Testis (tissue), 3 donors: ENCODE results near the gene VPS26B. TPM values are rescaled to one million over a fixed set of nuclear protein-coding genes. Genes with fewer than 3 reads are reported as not detected.

Experiments
- DNase-seq: peaks from one replicate; pipeline ENCODE4 v3.0.0-alpha.2; 2019
- H3K27ac ChIP-seq, 2 donors: fragments of 200-600 bp; sonication (generic); one replicate each; pipeline ENCODE4 v1.5.1; 2019
- H3K27me3 ChIP-seq: fragments of 200-600 bp; sonication (generic); one replicate; pipeline ENCODE4 v1.5.1; 2019
- H3K36me3 ChIP-seq: fragments of 200-600 bp; sonication (generic); one replicate; pipeline ENCODE4 v1.5.1; 2017; ENCODE audit warnings: low read depth; ENCODE audit errors: missing control alignments
- H3K4me1 ChIP-seq: fragments of 200-600 bp; sonication (generic); one replicate; pipeline ENCODE4 v1.5.1; 2019
- H3K4me3 ChIP-seq, 2 donors: fragments of 200-600 bp; sonication (generic); one replicate each; pipeline ENCODE4 v1.5.1; 2017 to 2019
- H3K9me3 ChIP-seq: fragments of 200-600 bp; sonication (generic); one replicate; pipeline ENCODE4 v1.5.1; 2017
- POLR2A ChIP-seq: fragments of 450-650 bp; IDR thresholded peaks from one replicate; pipeline ENCODE4 v1.6.1; 2017; ENCODE audit warnings: antibody characterized with exemption, mild to moderate bottlenecking, moderate library complexity
- WGBS, 2 donors: methylation state at CpG; one replicate each; pipeline ENCODE4 v1.1.5; 2018; 5-methylcytosine and 5-hydroxymethylcytosine counted together
- intact Hi-C: fragments of 100-400 bp; cut with DNase I; formaldehyde crosslinking; loops from one replicate; pipeline ENCODE4 v1.15.1; 2023; ENCODE audit warnings: low total_unique reads
- polyA plus RNA-seq: library from polyadenylated mRNA; stranded (reverse); fragments of 350-450 nt; fragmentation: Illumina TruSeq; extraction: RNeasy Lipid Tissue Mini Kit (QIAGEN cat#74804); gene quantifications from one replicate; pipeline ENCODE4 v1.2.3, GENCODE V29; 2014; ENCODE audit warnings: low read depth, low replicate concordance; ENCODE audit not compliant: insufficient read depth
- total RNA-seq, 2 donors: library from RNA; depleted of rRNA; stranded (reverse); fragments of >200 nt; gene quantifications; one replicate each; pipeline ENCODE4 v1.2.3, GENCODE V29; 2016
- TF ChIP-seq, protein P1 (sequence below), 3 experiments: fragments of 450-650 bp in 2 of 3; fragments of 200-600 bp in 1 of 3; sonication (generic) in 1 of 3; IDR thresholded peaks; one replicate each; pipeline ENCODE4 v1.5.1; 2016 to 2019; ENCODE audit warnings: antibody characterized with exemption in 3 of 3, mild to moderate bottlenecking in 2 of 3, moderate library complexity in 1 of 3

The VPS26B gene
- total and polyA plus RNA-seq, 3 donors from 2014 or later: 54.2 to 84.1 (median 74.0) TPM

DNA sequence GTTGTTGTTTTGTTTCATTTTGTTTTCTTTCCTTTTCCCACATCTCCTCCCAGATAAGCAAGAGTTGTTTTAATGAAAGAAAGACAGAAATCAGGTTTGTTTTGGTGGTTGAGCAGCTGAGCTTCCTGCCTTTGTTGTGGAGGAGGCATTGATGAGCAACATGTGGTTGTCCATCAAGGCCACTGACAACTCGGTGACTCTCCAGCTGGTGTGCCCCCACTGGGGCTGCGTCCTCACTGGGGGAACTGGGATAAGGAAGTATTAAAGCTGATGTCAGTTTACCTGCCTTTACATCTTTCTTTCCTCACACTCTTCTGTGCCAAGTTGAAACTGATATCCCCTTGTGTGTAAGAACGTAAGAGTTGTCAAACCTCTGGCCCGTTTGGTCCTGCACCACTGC, 5.9 kb downstream of the VPS26B start:
- 35 to 70% methylated on average over 4 of the region's 4 CpGs for WGBS, 2 donors
- no peaks in the 10 kb centered on the region for H3K36me3 ChIP-seq
- TF ChIP-seq, protein P1, sequence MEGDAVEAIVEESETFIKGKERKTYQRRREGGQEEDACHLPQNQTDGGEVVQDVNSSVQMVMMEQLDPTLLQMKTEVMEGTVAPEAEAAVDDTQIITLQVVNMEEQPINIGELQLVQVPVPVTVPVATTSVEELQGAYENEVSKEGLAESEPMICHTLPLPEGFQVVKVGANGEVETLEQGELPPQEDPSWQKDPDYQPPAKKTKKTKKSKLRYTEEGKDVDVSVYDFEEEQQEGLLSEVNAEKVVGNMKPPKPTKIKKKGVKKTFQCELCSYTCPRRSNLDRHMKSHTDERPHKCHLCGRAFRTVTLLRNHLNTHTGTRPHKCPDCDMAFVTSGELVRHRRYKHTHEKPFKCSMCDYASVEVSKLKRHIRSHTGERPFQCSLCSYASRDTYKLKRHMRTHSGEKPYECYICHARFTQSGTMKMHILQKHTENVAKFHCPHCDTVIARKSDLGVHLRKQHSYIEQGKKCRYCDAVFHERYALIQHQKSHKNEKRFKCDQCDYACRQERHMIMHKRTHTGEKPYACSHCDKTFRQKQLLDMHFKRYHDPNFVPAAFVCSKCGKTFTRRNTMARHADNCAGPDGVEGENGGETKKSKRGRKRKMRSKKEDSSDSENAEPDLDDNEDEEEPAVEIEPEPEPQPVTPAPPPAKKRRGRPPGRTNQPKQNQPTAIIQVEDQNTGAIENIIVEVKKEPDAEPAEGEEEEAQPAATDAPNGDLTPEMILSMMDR (IDR thresholded peaks at IDR 0.05): no peak
- no peak for TF ChIP-seq POLR2A
- intact Hi-C loops: no loop called here
- H3K4me3 ChIP-seq: no peak overlapping the region
- no peaks in the 10 kb centered on the region for H3K9me3 ChIP-seq
- peaks cover 36% of the 10 kb centered on the region for H3K4me1 ChIP-seq
- no peak for DNase-seq
- H3K27ac ChIP-seq: no peak overlapping the region
- no peaks in the 10 kb centered on the region for H3K27me3 ChIP-seq

DNA sequence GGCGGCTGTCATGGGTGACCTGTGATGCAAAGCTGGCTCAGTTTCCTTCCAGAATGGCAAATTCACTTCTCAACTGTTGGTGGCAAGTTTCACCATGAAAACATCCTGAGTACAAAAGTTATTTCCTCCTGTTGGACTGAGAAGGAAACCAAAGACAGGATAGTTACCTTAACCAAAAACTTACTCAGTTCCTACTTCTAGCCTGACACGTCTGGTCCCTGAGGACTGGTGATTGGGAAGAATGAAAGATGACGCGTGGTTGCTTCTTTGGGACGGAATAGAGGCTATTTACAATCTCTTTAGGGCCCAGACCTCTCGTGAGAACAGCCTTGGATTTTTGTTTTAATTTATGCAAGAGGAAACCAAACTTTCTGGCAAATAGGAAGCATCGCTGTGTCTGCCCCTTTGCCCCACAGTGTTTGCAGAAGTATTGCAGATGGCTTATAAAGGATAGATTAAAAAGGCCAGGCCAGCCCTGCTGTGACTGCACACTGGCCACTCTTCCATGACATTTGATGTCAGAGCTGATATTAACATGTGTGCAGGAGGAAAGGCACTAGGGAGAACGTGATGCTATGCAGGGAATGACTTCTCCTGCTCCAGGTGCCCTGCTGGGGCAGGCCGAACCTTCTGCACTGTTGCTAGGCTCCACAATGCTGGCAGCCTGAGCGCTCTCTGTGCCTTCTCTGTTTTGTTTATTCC, 7.6 kb downstream of the VPS26B start:
- H3K9me3 ChIP-seq: no peaks in the 10 kb centered on the region
- H3K36me3 ChIP-seq: no peaks in the 10 kb centered on the region
- no peak for DNase-seq
- TF ChIP-seq, protein P1 (IDR thresholded peaks at IDR 0.05): no peak
- no peak for TF ChIP-seq POLR2A
- H3K27ac ChIP-seq: no peak overlapping the region
- no peaks in the 10 kb centered on the region for H3K27me3 ChIP-seq
- 55 to 58% methylated on average over 10 of the region's 10 CpGs for WGBS, 2 donors
- intact Hi-C loops: no loop called here
- no peak overlapping the region for H3K4me3 ChIP-seq
- peaks cover 23% of the 10 kb centered on the region for H3K4me1 ChIP-seq

DNA sequence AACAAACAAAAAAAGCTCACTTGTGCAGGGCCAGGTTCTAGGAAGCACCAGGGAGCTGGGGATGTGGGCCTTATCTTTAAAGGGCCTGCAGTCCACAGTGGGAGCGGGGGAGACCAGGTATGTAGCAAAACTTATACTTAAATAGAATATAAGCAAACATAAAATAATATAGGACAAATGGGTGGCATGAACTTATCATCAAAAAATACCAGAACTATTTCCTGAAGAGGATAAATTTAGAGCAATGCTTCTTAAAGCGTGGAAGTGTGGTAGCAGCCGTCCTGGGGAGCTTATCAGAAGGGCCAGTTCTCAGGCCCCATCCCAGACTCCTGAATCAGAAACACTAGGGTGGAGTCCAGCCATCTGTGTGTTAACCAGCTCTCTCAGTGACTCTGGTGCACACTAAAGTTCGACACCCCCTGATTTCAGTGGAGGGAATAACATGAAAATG, 9.3 kb downstream of the VPS26B start:
- no peak for DNase-seq
- Histone ChIP-seq H3K9me3 (no peaks in the 10 kb centered on the region), H3K27ac (no peak overlapping the region), H3K4me1 (peaks cover 22% of the 10 kb centered on the region), H3K27me3 (no peaks in the 10 kb centered on the region), H3K4me3 (no peak overlapping the region), H3K36me3 (no peaks in the 10 kb centered on the region)
- intact Hi-C loops: no loop called here
- TF ChIP-seq POLR2A: no peak
- TF ChIP-seq, protein P1 (IDR thresholded peaks at IDR 0.05): no peak
- 59 to 63% methylated on average over 4 of the region's 4 CpGs for WGBS, 2 donors

DNA sequence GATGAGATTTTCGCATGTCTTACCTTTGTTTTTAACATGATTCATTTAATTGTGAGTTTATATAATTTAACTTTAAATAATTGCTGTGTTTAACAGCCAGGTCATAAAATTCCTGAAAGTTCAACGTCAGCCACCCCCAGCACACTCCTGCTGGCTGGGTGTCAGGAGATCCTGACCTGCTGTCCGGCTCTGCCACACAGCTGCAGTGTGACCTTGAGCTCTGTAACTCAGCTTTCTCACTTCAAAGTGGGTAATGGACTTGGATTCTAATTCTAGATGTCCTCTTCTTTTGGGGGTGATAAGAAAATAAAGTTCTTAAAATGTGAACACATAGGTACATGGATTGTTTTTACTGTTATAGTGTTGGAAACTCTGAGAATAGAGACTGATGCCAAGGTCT, 10.9 kb downstream of the VPS26B start:
- TF ChIP-seq, protein P1 (IDR thresholded peaks at IDR 0.05): no peak
- no peak for TF ChIP-seq POLR2A
- Histone ChIP-seq H3K36me3 (no peaks in the 10 kb centered on the region), H3K27me3 (no peaks in the 10 kb centered on the region), H3K9me3 (no peaks in the 10 kb centered on the region), H3K4me1 (peaks cover 22% of the 10 kb centered on the region), H3K27ac (no peak overlapping the region), H3K4me3 (no peak overlapping the region)
- peak; percentile 62 for DNase-seq
- intact Hi-C loops: no loop called here
- WGBS, 2 donors: 41 to 52% methylated on average over 3 of the region's 3 CpGs
